Upper lobe of left lung (tissue), 6 donors: Measurements from ENCODE around the gene GP2. TPM values are rescaled to one million over a fixed set of nuclear protein-coding genes. Genes with fewer than 3 reads are reported as not detected.

ENCODE experiments used
- ATAC-seq, 2 donors: fragments of 200-7000 bp; cut with Tn5 transposase; one replicate each; pipeline ENCODE4 v1.9.1; 2022; ENCODE audit warnings: mild to moderate bottlenecking in 2 of 2, moderate library complexity in 2 of 2; ENCODE audit not compliant: low FRiP score in 2 of 2
- DNase-seq, 2 donors: peaks; one replicate each; pipeline ENCODE4 v3.0.0-alpha.2; 2019 to 2020
- H3K27ac ChIP-seq, 4 donors: fragments of 200-600 bp; sonication (generic); one replicate each; pipeline ENCODE4 v1.5.1; 2016 to 2019
- H3K27me3 ChIP-seq, 4 donors: fragments of 200-600 bp; sonication (generic); one replicate each; pipeline ENCODE4 v1.5.1; 2017 to 2019
- H3K36me3 ChIP-seq, 4 donors: fragments of 200-600 bp; sonication (generic); one replicate each; pipeline ENCODE4 v1.5.1; 2016 to 2019
- H3K4me1 ChIP-seq, 4 donors: fragments of 200-600 bp; sonication (generic); one replicate each; pipeline ENCODE4 v1.5.1; 2018 to 2019
- H3K4me3 ChIP-seq, 4 donors: fragments of 200-600 bp; sonication (generic); one replicate each; pipeline ENCODE4 v1.5.1; 2017 to 2019; ENCODE audit warnings: mild to moderate bottlenecking in 2 of 4, moderate library complexity in 1 of 4
- H3K9me3 ChIP-seq, 4 donors: fragments of 200-600 bp; sonication (generic); one replicate each; pipeline ENCODE4 v1.5.1; 2018 to 2019
- CTCF ChIP-seq, 6 experiments: fragments of 450-650 bp in 4 of 6; fragments of 200-600 bp in 2 of 6; sonication (generic) in 2 of 6; IDR thresholded peaks; one replicate each; pipeline ENCODE4 v1.5.1; 2016 to 2019; ENCODE audit warnings: antibody characterized with exemption in 6 of 6
- EP300 ChIP-seq, 4 donors: sonication (generic); formaldehyde crosslinking; IDR thresholded peaks; one replicate each; pipeline ENCODE4 v1.5.1; 2017; ENCODE audit warnings: antibody characterized with exemption in 4 of 4, control low read depth in 2 of 4
- POLR2A ChIP-seq, 4 donors: fragments of 450-650 bp; IDR thresholded peaks; one replicate each; pipeline ENCODE4 v1.5.1; 2016 to 2017; ENCODE audit warnings: antibody characterized with exemption in 4 of 4, mild to moderate bottlenecking in 2 of 4
- POLR2AphosphoS5 ChIP-seq, 2 donors: sonication (generic); formaldehyde crosslinking; IDR thresholded peaks; one replicate each; pipeline ENCODE4 v1.5.1; 2017; ENCODE audit warnings: antibody characterized with exemption in 2 of 2
- WGBS, 2 donors: methylation state at CpG; one replicate each; pipeline ENCODE4 v1.1.5; 2017 to 2018; 5-methylcytosine and 5-hydroxymethylcytosine counted together
- total RNA-seq, 6 donors: library from RNA; depleted of rRNA in 4 of 6; stranded (reverse); fragments of >200 nt in 4 of 6; gene quantifications; one replicate each; pipeline versions ENCODE4 v1.1.0 to v1.2.1, GENCODE V29; 2016 to 2021
- donor health status: DM: no; HTN: no; CAD: no; lungs with moderate emphysema.
- donor health status: DM: no; HTN: yes; CAD: no; lungs with severe emphysema.

GP2 gene
- total RNA-seq, 6 donors from 2014 or later = 0.39 to 15.4 (median 4.9) TPM; not detected in 2

- ATAC-seq = no peak
Observed at GRCh38 chr16:20319406-20319805, 7.9 kb downstream of the GP2 start.

DNA sequence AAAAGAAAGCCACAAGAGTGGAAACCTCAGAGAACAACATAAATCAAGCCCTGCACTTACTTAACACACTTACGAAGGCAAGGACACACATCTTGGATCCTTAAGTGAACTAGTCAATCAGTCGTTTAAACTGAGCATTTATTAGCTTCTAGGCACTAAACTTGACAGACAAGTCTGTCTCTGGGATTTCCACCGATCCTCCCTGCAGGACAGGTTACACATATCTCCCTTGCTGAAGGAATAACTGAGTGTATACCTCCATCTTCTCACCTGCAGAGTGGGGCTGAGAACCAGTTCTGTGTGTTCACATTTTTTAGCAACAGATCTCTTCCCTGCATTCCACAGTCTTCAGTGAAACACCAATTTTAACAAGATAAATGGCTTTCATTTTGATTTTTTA is 8.9 kb downstream of the GP2 start:
- H3K27ac ChIP-seq = no peak overlapping the region
- no peaks in the 10 kb centered on the region for H3K36me3 ChIP-seq
- DNase-seq = no peak
- H3K9me3 ChIP-seq = no peaks in the 10 kb centered on the region
- no peak overlapping the region for H3K4me3 ChIP-seq
- no peaks in the 10 kb centered on the region for H3K4me1 ChIP-seq
- ATAC-seq = no peak
- no peak for TF ChIP-seq EP300 (IDR thresholded peaks at IDR 0.05)
- TF ChIP-seq POLR2AphosphoS5 (IDR thresholded peaks at IDR 0.05) = no peak
- TF ChIP-seq POLR2A (IDR thresholded peaks at IDR 0.05) = no peak
- no peak for TF ChIP-seq CTCF (IDR thresholded peaks at IDR 0.05)
- WGBS, 2 donors = 68 to 74% methylated on average over 3 of the region's 3 CpGs
- no peaks in the 10 kb centered on the region for H3K27me3 ChIP-seq

More at GRCh38 chr16:20319406-20319805, 7.9 kb downstream of the GP2 start:
- Histone ChIP-seq H3K4me3 (no peak overlapping the region), H3K9me3 (no peaks in the 10 kb centered on the region), H3K36me3 (no peaks in the 10 kb centered on the region), H3K27ac (no peak overlapping the region), H3K4me1 (no peaks in the 10 kb centered on the region), H3K27me3 (no peaks in the 10 kb centered on the region)
- TF ChIP-seq POLR2AphosphoS5 (IDR thresholded peaks at IDR 0.05) = no peak
- TF ChIP-seq CTCF (IDR thresholded peaks at IDR 0.05) = no peak
- no peak for TF ChIP-seq EP300 (IDR thresholded peaks at IDR 0.05)
- no peak for TF ChIP-seq POLR2A (IDR thresholded peaks at IDR 0.05)
- DNase-seq = no peak
- WGBS, 2 donors = 72 to 75% methylated on average over 1 of the region's 1 CpG

DNA sequence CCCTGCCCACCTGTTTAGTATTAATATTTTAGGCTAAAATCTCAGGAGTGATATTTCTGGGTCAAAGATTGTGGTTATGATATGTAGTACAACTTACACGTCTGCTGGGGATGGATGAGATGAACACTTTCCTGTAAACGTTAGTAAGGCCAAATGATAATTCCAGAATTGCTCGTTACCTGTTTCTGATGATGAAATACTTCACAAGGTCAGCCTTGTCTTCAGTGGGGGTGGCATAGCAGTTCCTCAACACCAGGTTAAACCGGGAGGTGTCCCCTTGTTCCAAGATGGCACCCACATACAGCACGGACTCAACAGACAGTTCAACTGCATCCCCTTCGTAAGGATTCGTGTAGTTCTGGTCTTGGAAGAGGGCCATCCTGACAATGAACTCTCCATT is 9.3 kb downstream of the GP2 start:
- no peak overlapping the region for H3K4me3 ChIP-seq
- H3K4me1 ChIP-seq = no peaks in the 10 kb centered on the region
- no peaks in the 10 kb centered on the region for H3K9me3 ChIP-seq
- H3K27ac ChIP-seq = no peak overlapping the region
- ATAC-seq = no peak
- TF ChIP-seq EP300 (IDR thresholded peaks at IDR 0.05) (no peak), CTCF (IDR thresholded peaks at IDR 0.05) (no peak), POLR2AphosphoS5 (IDR thresholded peaks at IDR 0.05) (no peak), POLR2A (IDR thresholded peaks at IDR 0.05) (no peak)
- no peak for DNase-seq
- H3K36me3 ChIP-seq = no peaks in the 10 kb centered on the region
- no peaks in the 10 kb centered on the region for H3K27me3 ChIP-seq
- WGBS, 2 donors = 72 to 82% methylated on average over 7 of the region's 7 CpGs

DNA sequence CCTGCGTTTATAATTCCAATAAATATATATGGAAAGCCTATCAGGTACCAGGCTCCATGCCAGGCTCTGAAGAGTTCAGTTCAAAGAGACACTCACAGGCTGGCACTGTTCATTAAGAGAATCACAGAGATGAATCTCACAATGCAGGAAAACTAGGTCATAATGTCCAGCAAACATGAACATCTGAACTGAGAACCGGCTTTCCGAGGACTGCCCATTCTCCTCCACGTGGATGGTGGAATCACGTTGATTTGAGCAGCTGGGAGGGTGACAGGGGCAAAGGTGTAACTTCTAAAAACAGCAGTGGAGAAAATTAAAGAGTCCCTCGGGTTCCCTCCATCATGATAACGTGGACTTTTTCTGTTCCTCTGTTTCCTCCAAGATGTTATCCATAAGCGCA is 10.2 kb downstream of the GP2 start:
- ATAC-seq (no peak), DNase-seq (no peak)
- no peak overlapping the region for H3K27ac ChIP-seq
- TF ChIP-seq POLR2AphosphoS5 (IDR thresholded peaks at IDR 0.05) (no peak), POLR2A (IDR thresholded peaks at IDR 0.05) (no peak), EP300 (IDR thresholded peaks at IDR 0.05) (no peak), CTCF (IDR thresholded peaks at IDR 0.05) (no peak)
- no peak overlapping the region for H3K4me3 ChIP-seq
- H3K36me3 ChIP-seq = no peaks in the 10 kb centered on the region
- H3K9me3 ChIP-seq = no peaks in the 10 kb centered on the region
- WGBS, 2 donors = 56 to 67% methylated on average over 8 of the region's 8 CpGs
- no peaks in the 10 kb centered on the region for H3K27me3 ChIP-seq
- H3K4me1 ChIP-seq = no peaks in the 10 kb centered on the region

DNA sequence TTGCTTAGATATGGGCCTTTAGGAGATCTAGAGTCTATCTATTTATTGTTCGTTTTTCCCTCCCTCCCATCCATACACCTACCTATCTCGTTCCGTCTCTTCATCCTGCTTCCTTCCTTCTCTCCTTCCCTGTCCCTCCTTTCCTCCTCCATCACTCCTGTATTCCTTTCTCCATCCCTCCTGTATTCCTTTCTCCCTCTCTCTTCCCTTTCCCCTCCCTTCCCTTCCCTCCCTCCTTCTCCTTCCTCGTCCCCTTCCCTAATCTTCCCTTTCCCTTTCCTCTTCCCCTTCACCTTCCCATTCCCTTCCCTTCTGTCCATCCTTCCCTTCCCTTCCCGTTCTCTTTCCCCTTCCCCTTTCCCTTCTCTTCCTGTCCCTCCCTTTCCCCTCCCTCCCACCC is 10.6 kb downstream of the GP2 start:
- H3K36me3 ChIP-seq = no peaks in the 10 kb centered on the region
- TF ChIP-seq POLR2A (IDR thresholded peaks at IDR 0.05) (no peak), CTCF (IDR thresholded peaks at IDR 0.05) (no peak), POLR2AphosphoS5 (IDR thresholded peaks at IDR 0.05) (no peak), EP300 (IDR thresholded peaks at IDR 0.05) (no peak)
- WGBS, 2 donors = 58 to 65% methylated on average over 5 of the region's 5 CpGs
- no peaks in the 10 kb centered on the region for H3K27me3 ChIP-seq
- H3K4me1 ChIP-seq = no peaks in the 10 kb centered on the region
- no peak overlapping the region for H3K27ac ChIP-seq
- H3K4me3 ChIP-seq = no peak overlapping the region
- no peak for ATAC-seq
- DNase-seq = no peak
- H3K9me3 ChIP-seq = no peaks in the 10 kb centered on the region
